Measurements from ENCODE around the gene TSR1. TPM values are rescaled to one million over a fixed set of nuclear protein-coding genes. Genes with fewer than 3 reads are reported as not detected.

The TSR1 gene
- polyA plus RNA-seq, 1 of the 3 experiments (the other 2 are of a cell fraction), result 26.7 TPM

GRCh38 chr17:2357237-2357636, 21.0 kb upstream of the TSR1 start:
- CTCF ChIA-PET, result no interaction called here
- H3K79me2 ChIP-seq (ENCODE audit: insufficient read depth), result peaks cover 6% of the 10 kb centered on the region; the same call in 1 of the 2 replicates

GRCh38 chr17:2354311-2354710, 18.1 kb upstream of the TSR1 start:
- H2AFZ ChIP-seq (ENCODE audit: low read depth), result no peak overlapping the region
- POLR2A ChIA-PET, result interaction anchor here (1.5 kb wide), 1 partner anchor 58 kb away, joined by 3 read pairs; no protein-coding TSS in a partner anchor
- peaks cover 9% of the 10 kb centered on the region; the same call in 1 of the 2 replicates for H3K79me2 ChIP-seq (ENCODE audit: insufficient read depth)
- no peak overlapping the region for H3K9ac ChIP-seq
- no peaks in the 10 kb centered on the region for H3K27me3 ChIP-seq (ENCODE audit: insufficient read depth)
- peaks cover 15% of the 10 kb centered on the region for H3F3A ChIP-seq (replicated peaks; ENCODE audit: insufficient read depth)
- H3K9me2 ChIP-seq, result no peaks in the 10 kb centered on the region
- CTCF ChIA-PET, result interaction anchor here (1.1 to 4.8 kb wide), 12 partner anchors 13 to 62 kb away, joined by 3 to 88 read pairs (median 8); partner anchors contain the start of gene TSR1
- H3K4me3 ChIP-seq (ENCODE audit: low read depth in 2 of 2, low read length in 1 of 2), result no peak overlapping the region
- no peaks in the 10 kb centered on the region for H3K36me3 ChIP-seq (replicated peaks in 1 of 2; ENCODE audit: control insufficient read depth in 1 of 2, insufficient read depth in 2 of 2, low read length in 1 of 2)
- H4K20me1 ChIP-seq (ENCODE audit: insufficient read depth), result peaks cover 26% of the 10 kb centered on the region
- H3K4me2 ChIP-seq, result no peak overlapping the region
- peaks cover 2 to 10% of the 10 kb centered on the region in 2 experiments; a peak in 2 of 4 replicates for H3K4me1 ChIP-seq (ENCODE audit: control insufficient read depth in 1 of 2, insufficient read depth in 2 of 2, low read depth in 1 of 2, low read length in 1 of 2)
- H3K27ac ChIP-seq (ENCODE audit: low read depth in 2 of 2, low read length in 1 of 2), result no peak overlapping the region
- no peaks in the 10 kb centered on the region for H3K9me3 ChIP-seq
- 86% methylated on average over 8 of the region's 8 CpGs for WGBS (ENCODE audit: low lambda C conversion rate)
- DNase-seq, result no peak
- TF ChIP-seq ELF1 (IDR thresholded peaks at IDR 0.05) (no peak), IRF3 (IDR thresholded peaks at IDR 0.05; ENCODE audit: low read depth, low read length) (no peak), TAF1 (IDR thresholded peaks at IDR 0.05; ENCODE audit: borderline replicate concordance, low read depth, low read length) (no peak), RCOR1 (IDR thresholded peaks at IDR 0.05; ENCODE audit: low read length) (no peak), SMC3 (IDR thresholded peaks at IDR 0.05; ENCODE audit: low read depth, low read length) (no peak), FOXM1 (IDR thresholded peaks at IDR 0.05; ENCODE audit: low read depth) (no peak), GATA2 (CRISPR knock-in tag; IDR thresholded peaks at IDR 0.05) (no peak), CTCF (IDR thresholded peaks at IDR 0.05) (no peak), RAD21 (IDR thresholded peaks at IDR 0.05; ENCODE audit: low read length) (no peak), MXI1 (IDR thresholded peaks at IDR 0.05; ENCODE audit: low read depth, low read length) (no peak), NRF1 (IDR thresholded peaks at IDR 0.05; ENCODE audit: low read depth, low read length) (no peak), POLR2AphosphoS5 (IDR thresholded peaks at IDR 0.05; ENCODE audit: low read depth, low read length) (no peak), USF1 (IDR thresholded peaks at IDR 0.05; ENCODE audit: borderline replicate concordance, low read depth) (no peak), TEAD4 (IDR thresholded peaks at IDR 0.05; ENCODE audit: borderline replicate concordance, insufficient read depth) (no peak), RXRA (IDR thresholded peaks at IDR 0.05; ENCODE audit: borderline replicate concordance, low read depth) (no peak), FOXJ3 (CRISPR knock-in tag; IDR thresholded peaks at IDR 0.05) (no peak), CHD2 (IDR thresholded peaks at IDR 0.05; ENCODE audit: low read length, partially characterized antibody) (no peak)

More at GRCh38 chr17:2357237-2357636, 21.0 kb upstream of the TSR1 start:
- POLR2A ChIA-PET, result no interaction called here
- Histone ChIP-seq H2AFZ (ENCODE audit: low read depth) (no peak overlapping the region), H3K4me2 (no peak overlapping the region), H3K9ac (no peak overlapping the region), H3K27me3 (ENCODE audit: insufficient read depth) (no peaks in the 10 kb centered on the region), H3K27ac (ENCODE audit: low read depth in 2 of 2, low read length in 1 of 2) (no peak overlapping the region), H4K20me1 (ENCODE audit: insufficient read depth) (peaks cover 36% of the 10 kb centered on the region), H3K9me2 (no peaks in the 10 kb centered on the region), H3K4me3 (ENCODE audit: low read depth in 2 of 2, low read length in 1 of 2) (no peak overlapping the region), H3K36me3 (replicated peaks in 1 of 2; ENCODE audit: control insufficient read depth in 1 of 2, insufficient read depth in 2 of 2, low read length in 1 of 2) (peaks cover 0 to 3% of the 10 kb centered on the region in 2 experiments), H3K9me3 (no peaks in the 10 kb centered on the region), H3F3A (replicated peaks; ENCODE audit: insufficient read depth) (peaks cover 12% of the 10 kb centered on the region), H3K4me1 (ENCODE audit: control insufficient read depth in 1 of 2, insufficient read depth in 2 of 2, low read depth in 1 of 2, low read length in 1 of 2) (peaks cover 2 to 16% of the 10 kb centered on the region in 2 experiments; a peak in 2 of 4 replicates)
- 84% methylated on average over 4 of the region's 4 CpGs for WGBS (ENCODE audit: low lambda C conversion rate)
- TF ChIP-seq USF2 (IDR thresholded peaks at IDR 0.05; ENCODE audit: borderline replicate concordance, low read depth, low read length), result no peak
- TF ChIP-seq CHD2 (IDR thresholded peaks at IDR 0.05; ENCODE audit: low read length, partially characterized antibody), result no peak
- no peak for TF ChIP-seq NFIC (IDR thresholded peaks at IDR 0.05; ENCODE audit: borderline replicate concordance)
- no peak for TF ChIP-seq MEF2A (IDR thresholded peaks at IDR 0.05; ENCODE audit: borderline replicate concordance, low read depth)
- TF ChIP-seq SMC3 (IDR thresholded peaks at IDR 0.05; ENCODE audit: low read depth, low read length), result no peak
- no peak for TF ChIP-seq SIN3A (IDR thresholded peaks at IDR 0.05; ENCODE audit: borderline replicate concordance, low read depth, low read length)
- TF ChIP-seq EP300 (IDR thresholded peaks at IDR 0.05; ENCODE audit: borderline replicate concordance in 1 of 2, low read depth in 1 of 2, low read length in 1 of 2), result no peak
- DNase-seq, result no peak

All from SK-N-SH (cell line).